Colonic mucosa (tissue), 4 donors: ENCODE measurements around the gene NPR3. TPM values are rescaled to one million over a fixed set of nuclear protein-coding genes. Genes with fewer than 3 reads are reported as not detected.
"Not testable (repeated sequence)": the region's sequence is repeated elsewhere in the genome, so short reads cannot be mapped to it uniquely, and the experiment has no call there.

Experiments used
- DNase-seq: peaks from one replicate; pipeline ENCODE4 v3.0.0-alpha.2; 2020
- H3K27ac ChIP-seq: fragments of 200-600 bp; one replicate; pipeline ENCODE4 v1.8.0; 2021
- H3K27me3 ChIP-seq: fragments of 200-600 bp; one replicate; pipeline ENCODE4 v1.8.0; 2021
- H3K36me3 ChIP-seq: fragments of 200-600 bp; one replicate; pipeline ENCODE4 v1.8.0; 2021
- H3K4me1 ChIP-seq: fragments of 200-600 bp; one replicate; pipeline ENCODE4 v1.8.0; 2021; ENCODE audit warnings: mild to moderate bottlenecking
- H3K4me3 ChIP-seq: fragments of 200-600 bp; one replicate; pipeline ENCODE4 v1.8.0; 2021
- H3K9ac ChIP-seq, 2 donors: one replicate each; pipeline ENCODE4 v1.7.0; 2013; ENCODE audit warnings: control low read depth in 2 of 2, low read depth in 2 of 2, low read length in 2 of 2
- H3K9me3 ChIP-seq: fragments of 200-600 bp; one replicate; pipeline ENCODE4 v1.8.0; 2021
- CTCF ChIP-seq: fragments of 200-600 bp; IDR thresholded peaks from one replicate; pipeline ENCODE4 v1.8.0; 2022; ENCODE audit warnings: antibody characterized with exemption, mild to moderate bottlenecking
- intact Hi-C: fragments of 100-400 bp; cut with DNase I; formaldehyde crosslinking; loops from one replicate; pipeline ENCODE4 v1.14.1; 2022
- total RNA-seq, 2 donors: library from RNA; stranded (reverse); fragmentation: NEBNext Ultra II Directional in 1 of 2; extraction: Animal tissue kit (Norgen Biotek cat#: 25700) in 1 of 2; gene quantifications; one replicate each; pipeline ENCODE4 v1.2.1, GENCODE V29; 2021
- donor health status: healthy.
- donor health status: DM: no; HTN: no; CAD: no.
- donor health status: DM: no; HTN: no; CAD: no.

NPR3 gene
- total RNA-seq, 2 donors from 2014 or later: 0.20 to 3.0 TPM

- no peaks in the 10 kb centered on the region for H3K36me3 ChIP-seq
- H3K4me1 ChIP-seq: no peaks in the 10 kb centered on the region
- H3K27ac ChIP-seq: no peak overlapping the region
- no peaks in the 10 kb centered on the region for H3K9me3 ChIP-seq
- no peak overlapping the region for H3K4me3 ChIP-seq
- intact Hi-C loops: no loop called here
- no peaks in the 10 kb centered on the region for H3K27me3 ChIP-seq
- H3K9ac ChIP-seq: no peak overlapping the region
- TF ChIP-seq CTCF: no peak
- no peak for DNase-seq
Measured at GRCh38 chr5:32790411-32790951, 79.4 kb downstream of the NPR3 start.

GRCh38 chr5:32791536-32792243 is 80.6 kb downstream of the NPR3 start:
- H3K9me3 ChIP-seq: no peaks in the 10 kb centered on the region
- H3K27me3 ChIP-seq: no peaks in the 10 kb centered on the region
- no peaks in the 10 kb centered on the region for H3K4me1 ChIP-seq
- intact Hi-C loops: no loop called here
- no peak for DNase-seq
- no peak overlapping the region for H3K27ac ChIP-seq
- H3K9ac ChIP-seq: no peak overlapping the region
- TF ChIP-seq CTCF: no peak
- no peak overlapping the region for H3K4me3 ChIP-seq
- no peaks in the 10 kb centered on the region for H3K36me3 ChIP-seq

GRCh38 chr5:32794086-32794485 is 83.0 kb downstream of the NPR3 start:
- no peak for TF ChIP-seq CTCF
- Histone ChIP-seq H3K4me3 (no peak overlapping the region), H3K9ac (no peak overlapping the region), H3K27me3 (no peaks in the 10 kb centered on the region), H3K27ac (no peak overlapping the region), H3K9me3 (no peaks in the 10 kb centered on the region), H3K36me3 (no peaks in the 10 kb centered on the region), H3K4me1 (no peaks in the 10 kb centered on the region)
- intact Hi-C loops: no loop called here
- no peak for DNase-seq

GRCh38 chr5:32802764-32803163 is 91.6 kb downstream of the NPR3 start:
- Histone ChIP-seq H3K27ac (no peak overlapping the region), H3K27me3 (no peaks in the 10 kb centered on the region), H3K36me3 (no peaks in the 10 kb centered on the region), H3K4me3 (no peak overlapping the region), H3K9me3 (no peaks in the 10 kb centered on the region), H3K9ac (no peak overlapping the region), H3K4me1 (no peaks in the 10 kb centered on the region)
- DNase-seq: no peak
- no peak for TF ChIP-seq CTCF
- intact Hi-C loops: no loop called here

GRCh38 chr5:32803656-32804055 is 92.5 kb downstream of the NPR3 start:
- no peaks in the 10 kb centered on the region for H3K27me3 ChIP-seq
- no peaks in the 10 kb centered on the region for H3K4me1 ChIP-seq
- TF ChIP-seq CTCF: no peak
- H3K27ac ChIP-seq: no peak overlapping the region
- no peaks in the 10 kb centered on the region for H3K36me3 ChIP-seq
- no peaks in the 10 kb centered on the region for H3K9me3 ChIP-seq
- DNase-seq: no peak
- H3K4me3 ChIP-seq: no peak overlapping the region
- no peak overlapping the region for H3K9ac ChIP-seq
- intact Hi-C loops: no loop called here

GRCh38 chr5:32805462-32805861 is 94.3 kb downstream of the NPR3 start:
- H3K4me3 ChIP-seq, DNase-seq, H3K27me3 ChIP-seq, H3K9ac ChIP-seq, H3K9me3 ChIP-seq, H3K27ac ChIP-seq, intact Hi-C loops, H3K4me1 ChIP-seq, H3K36me3 ChIP-seq: not testable (repeated sequence)
